Activated T-helper 9 cell treated with anti-CD3 and anti-CD28 coated beads, Interleukin-2, amount 50 U/mL, for 16 hours (primary cell): Measurements from ENCODE around the gene POLDIP2.
"Not testable (repeated sequence)": the region's sequence is repeated elsewhere in the genome, so short reads cannot be mapped to it uniquely, and the experiment has no call there.

Experiments used
- DNase-seq: peaks from one replicate; pipeline ENCODE4 v3.0.0-alpha.2; 2020; ENCODE audit warnings: low read depth

POLDIP2 gene

DNA sequence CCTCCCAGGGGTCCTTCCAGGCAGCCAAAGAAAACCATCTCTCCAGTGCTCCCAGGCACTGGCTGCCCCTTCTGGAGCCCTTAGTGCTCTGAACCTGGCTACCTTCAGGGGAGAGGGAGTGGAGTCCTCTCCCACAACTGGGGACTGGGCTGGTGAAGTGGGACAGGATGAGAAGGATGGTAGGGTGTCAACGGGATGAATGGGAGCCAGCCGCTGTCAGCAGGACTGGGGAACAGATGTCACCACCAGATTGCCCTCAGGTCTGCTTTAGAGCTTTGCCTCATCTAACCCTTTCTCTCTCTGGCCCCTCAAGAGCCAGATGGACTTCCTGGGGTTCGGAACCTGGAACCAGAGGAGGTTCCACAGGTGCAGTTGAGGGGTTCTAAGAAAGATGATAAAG lies 8.2 kb upstream of the POLDIP2 start:
- no peak for DNase-seq

DNA sequence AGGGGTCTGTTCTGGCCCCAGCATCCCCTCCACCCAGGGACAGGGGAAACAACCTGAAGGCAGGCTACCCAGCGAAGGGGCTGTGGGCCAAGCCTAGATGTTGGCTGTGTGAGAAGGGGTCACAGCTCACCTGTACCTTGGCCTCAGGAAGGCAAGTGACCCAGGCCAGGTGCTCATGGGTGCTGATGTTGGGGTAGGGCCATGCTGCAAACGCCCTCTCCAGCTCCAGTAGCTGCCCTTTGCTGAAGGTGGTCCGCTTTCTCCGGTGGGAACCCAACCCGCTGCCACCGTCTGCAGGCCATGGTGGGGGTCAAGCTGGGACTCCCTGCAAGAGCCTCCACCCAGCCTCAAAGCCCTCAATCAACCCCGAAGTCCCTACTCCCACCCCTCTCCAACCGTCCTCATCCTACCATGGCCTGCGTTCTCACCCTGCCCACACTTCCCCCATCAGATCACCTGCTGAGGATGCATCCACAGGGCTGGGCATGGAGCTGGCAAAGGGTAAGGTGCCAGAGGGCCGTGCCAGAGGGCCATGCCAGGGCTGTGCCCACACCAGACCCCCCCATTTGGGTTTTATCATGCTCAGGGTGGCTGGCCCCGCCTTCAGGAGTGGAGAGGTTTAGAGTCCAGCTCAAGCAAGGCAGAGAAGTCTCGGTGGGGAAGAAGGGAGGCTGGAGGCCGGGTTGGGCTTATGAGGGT lies 7.5 kb upstream of the POLDIP2 start, which contains the start of gene SEBOX:
Gene SEBOX, minus strand, starts transcription at position 535 of the 699 bp plus-strand sequence. Its CDS starts 48 bp downstream, at position 487.
- no peak for DNase-seq

DNA sequence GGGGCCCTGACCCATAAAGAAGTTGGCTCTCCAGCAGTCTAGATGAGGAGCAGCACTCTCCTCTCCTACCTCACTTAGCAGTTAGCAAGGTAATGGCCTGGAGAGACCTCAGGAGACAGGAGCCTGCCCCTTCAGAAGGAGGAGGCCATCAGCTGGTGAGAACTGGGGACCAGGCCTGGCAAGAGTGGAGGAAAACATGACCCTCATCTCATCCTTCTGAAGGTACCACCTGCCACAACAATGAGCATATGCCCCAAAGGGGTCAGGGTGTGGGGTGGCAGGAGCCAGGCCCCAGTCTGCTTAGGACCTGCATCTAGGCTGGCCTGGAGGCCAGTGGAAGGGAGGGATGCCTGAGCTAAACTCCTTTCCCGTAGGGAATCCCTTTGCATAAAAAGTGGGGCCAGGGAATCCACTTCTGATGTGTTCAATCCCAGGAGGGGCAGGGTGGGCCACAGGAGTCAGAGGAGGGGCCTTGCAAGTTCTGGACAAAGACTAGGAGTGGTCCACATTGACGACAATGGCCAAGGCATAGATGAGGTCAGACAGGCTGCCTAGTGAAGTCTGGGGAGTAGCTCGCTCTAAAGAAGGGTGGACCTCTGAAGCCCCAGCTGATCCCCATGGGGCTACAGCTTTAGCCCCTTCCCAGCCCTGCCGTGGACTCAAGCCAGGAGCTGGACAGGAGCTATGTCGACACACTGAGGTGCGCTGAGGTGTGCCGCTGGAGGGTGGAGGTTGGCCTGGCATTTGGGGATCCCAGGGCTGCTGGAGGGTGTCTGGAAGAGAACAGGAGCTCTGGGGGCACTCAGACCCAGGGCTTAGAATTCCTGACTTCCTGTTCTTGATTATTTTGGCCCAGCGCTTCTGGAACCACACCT lies 6.7 kb upstream of the POLDIP2 start:
- DNase-seq, result no peak

DNA sequence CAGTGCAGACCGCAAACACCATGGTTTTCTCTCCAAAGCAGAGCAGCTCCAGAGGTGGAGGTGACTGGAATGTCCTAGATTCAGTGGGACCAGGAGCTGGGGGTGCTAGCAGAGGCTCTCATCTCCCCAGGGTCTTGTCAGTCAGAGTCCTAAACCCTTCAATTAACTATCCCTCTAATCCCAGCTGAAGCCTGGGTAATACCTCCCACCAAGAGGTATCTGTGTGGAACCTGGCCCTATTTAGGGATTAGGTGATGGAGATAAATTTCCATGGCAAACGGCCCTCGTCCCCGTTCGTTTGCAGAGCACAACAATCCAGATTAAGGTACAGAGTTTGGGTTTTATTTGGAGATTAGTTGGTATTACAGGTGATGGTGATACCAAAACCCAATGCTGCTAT lies 5.9 kb upstream of the POLDIP2 start:
- DNase-seq, result no peak

DNA sequence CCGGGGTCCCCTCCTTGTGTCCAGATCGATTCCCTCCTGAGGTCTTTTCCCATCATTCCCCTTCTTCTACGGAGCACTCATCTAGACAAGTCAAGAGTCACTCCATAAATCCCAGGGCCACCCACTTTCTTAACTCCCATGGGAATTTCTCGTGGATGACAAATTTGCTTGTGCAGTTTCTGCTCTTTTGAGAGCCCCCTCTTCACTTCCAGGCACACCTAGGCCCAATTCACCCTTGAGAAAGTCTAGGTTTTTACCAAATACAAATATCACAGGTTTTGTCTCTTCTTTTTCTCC lies 522 bp upstream of the POLDIP2 start:
- no peak for DNase-seq

DNA sequence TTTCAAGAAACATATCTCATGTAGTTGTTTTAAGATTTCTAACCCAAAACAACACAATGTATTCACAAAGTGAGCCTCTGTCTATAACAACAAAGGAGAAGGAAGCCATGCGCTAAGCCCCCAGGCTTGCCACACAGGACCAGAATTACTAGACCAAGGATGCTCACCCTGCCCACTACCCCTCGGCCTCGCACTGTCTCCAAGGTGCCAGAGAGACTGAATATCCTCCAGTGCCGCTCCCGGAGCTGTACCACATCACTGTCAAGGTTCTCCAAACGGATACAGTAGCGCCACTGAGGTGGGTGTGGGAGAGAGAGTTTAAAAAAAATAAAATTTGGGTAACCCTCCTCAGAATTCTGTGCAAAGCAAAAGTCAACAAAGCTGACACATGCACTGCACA lies 7.1 kb downstream of the POLDIP2 start:
- DNase-seq, result no peak

DNA sequence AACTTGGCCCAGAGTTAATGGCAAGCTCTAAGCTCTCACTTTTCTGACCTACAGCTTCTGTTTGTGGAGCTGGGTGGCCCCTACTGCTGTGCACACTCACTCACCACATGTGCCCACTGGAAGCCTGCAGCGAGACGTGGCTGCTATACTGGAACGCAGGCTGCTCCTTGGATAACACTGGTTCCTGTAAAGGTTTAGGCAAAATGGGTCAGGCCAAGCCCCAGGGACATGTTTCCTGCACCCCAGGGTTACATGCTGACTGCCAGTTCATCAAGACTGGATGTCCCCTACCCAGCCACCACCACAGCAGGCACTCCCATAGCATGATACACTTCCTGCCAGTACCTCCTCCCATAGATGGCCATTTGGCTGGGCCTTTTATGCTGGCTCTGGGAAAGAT lies 8.3 kb downstream of the POLDIP2 start:
- no peak for DNase-seq

DNA sequence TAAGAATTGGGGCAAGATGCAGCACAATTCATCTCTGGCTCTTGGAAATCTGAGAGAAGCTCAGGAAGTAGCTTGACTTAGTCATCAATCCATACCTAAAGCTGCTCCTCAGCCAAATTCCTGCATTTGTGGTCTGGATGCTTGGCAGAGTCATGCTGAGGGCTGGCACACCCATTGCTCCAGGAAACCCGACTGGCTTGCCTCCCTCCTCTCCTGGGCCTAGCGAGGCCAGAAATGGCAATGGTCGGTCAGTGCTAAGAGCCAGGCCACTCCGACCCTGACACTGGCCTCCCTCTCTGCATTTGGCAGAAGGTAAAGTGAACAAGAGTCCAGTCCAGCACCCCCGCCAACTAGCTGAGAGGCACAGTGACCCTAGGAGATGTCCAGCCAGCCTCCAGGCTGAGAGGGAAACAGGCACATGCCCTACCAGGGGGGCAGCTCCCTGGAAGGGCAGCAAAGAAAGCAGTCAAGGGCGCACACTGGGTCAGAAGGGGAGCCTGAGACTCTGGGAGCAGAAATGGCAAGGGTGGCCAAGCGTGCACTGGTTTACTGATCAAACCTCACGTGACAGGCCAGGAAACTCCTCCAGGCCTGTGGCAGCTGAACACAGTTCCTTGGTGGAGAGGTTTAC lies 10.0 kb downstream of the POLDIP2 start:
- no peak for DNase-seq

DNA sequence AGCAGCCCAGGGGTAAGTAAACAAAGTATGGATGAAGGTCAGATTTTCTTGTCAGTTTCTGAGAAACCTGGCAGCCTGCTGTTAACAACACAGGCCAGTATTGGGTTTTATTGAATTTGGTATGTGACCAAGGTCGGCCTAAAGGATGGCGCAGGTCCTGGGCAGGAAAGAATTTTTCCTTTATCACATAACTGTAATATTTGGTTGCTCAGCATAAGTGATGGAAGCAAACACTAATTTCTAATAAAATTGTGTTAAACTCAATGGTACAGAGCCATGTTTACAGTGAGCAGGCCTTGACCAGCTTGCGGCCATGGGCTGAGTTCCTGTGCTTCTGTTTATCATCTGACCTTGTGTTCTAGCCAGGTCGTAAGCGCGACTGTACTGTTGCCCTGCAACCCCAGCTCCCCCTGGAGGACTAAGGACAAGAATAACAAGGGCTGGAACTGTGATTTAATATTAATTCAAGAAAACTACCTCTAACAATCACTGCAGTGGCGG lies 10.5 kb downstream of the POLDIP2 start:
- DNase-seq, result no peak

DNA sequence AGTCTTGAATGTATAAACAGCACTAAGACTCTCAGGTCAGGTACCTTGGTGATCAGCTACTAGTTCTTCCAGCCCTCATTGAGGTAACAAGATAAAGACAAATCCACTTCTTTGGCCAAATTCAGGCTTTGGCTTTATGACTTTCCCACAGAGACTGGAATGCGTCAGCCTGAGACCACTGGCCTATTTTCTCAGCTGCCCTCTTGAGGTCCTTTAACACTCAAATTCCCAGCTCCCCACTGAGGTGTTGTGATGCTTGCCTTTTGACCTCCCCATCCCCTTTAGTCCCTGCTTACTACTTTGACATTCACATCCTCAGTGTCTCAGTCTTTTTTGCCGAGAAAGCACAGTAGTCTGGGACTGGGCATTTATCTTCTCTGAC lies 11.1 kb downstream of the POLDIP2 start:
- no peak for DNase-seq

DNA sequence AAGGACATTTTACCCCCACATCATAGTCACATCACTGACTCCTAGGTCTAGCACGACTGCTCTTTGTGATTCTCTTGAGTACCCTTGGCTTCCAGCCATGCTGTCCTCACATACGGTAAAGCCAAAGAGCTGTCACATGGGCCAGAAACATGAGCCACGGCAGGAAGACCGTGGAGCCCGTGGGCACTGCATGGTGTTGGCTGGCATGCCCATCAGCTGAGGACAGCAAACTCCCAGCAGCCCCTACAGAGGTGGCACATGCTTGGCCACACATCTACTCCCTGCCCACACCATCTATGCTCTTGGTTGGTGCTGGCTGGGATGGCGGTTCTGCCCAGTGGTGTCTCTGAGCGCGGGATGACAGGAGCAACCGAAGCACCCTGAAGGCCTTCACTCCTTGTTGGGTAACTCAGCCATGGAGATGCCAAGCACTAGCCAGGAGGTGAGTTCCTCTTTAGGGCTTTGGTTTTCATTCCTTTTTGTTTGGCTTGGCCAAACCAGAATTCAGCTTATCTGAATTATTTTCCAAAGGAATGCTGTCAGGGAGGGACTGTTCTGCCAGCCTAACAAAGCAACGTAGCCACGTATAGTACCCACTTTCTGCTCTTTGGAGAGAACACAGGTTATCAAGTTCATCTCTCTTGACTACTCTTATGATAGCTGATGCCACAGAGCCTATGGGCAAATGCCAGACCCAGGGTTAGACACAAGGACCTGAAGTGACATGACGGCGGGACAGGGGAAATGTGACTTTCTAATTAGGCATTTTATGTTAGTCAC lies 11.7 kb downstream of the POLDIP2 start:
- DNase-seq, result no peak

DNA sequence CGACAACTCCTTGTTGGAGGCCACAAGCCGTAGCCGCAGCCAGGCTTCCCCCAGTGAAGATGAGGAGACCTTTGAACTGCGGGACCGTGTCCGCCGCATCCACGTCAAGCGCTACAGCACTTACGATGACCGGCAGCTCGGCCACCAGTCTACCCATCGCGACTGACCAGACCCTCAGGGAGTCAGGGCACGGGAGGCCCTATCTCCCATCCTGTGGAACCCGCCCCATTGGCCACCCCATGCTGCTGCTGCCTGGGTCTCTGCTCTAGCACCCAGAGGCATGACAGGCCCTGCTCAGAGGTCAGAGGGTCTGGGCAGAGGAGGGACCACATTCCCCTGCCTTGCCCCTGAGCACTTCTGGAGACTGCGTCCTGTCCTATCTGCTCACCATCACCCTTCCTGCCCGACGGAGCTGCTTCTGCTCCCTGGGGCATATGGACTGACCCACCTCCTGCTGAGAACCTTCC lies 12.9 kb downstream of the POLDIP2 start:
- DNase-seq, result no peak

DNA sequence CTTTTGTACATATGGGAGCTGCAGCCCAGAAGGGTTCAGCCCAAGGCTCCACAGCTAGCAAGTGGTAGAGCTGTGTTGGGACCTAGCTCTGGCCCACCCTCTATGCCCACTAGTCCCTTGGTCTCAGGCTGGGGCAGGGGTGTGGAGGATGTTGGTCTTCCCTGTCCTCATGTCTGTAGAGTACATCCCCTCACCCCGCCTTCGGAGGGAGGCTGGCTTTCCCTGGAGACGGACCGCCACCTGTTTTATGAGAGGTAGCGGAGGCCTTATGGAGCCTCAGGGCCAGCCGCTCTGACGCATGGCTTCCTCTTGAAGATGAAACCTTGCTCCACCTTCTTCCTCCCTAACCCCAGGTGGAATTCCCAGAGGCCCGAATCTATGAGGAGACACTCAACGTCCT lies 13.3 kb downstream of the POLDIP2 start:
- no peak for DNase-seq

DNA sequence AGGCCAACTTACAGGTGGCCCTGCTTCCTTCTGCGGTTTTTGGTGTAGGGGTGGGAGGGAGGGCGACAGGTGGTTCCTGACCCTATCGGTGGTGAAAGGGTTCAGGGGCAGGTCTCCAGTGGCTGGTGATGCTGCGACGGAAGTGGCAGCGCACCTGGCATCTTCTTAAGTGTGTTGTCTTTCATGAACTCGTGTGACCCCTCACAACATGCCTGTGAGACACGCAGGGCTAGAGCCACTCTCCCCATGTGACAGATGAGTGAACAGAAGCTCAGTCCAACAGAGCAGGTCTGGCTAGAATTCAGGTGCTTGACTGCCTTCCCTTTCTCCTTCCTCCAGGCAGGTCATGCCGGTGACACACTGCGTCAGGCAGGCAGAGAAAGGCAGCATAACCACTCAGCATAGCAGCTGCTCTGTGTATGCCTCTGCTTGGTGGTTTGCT lies 13.8 kb downstream of the POLDIP2 start:
- DNase-seq, result no peak

DNA sequence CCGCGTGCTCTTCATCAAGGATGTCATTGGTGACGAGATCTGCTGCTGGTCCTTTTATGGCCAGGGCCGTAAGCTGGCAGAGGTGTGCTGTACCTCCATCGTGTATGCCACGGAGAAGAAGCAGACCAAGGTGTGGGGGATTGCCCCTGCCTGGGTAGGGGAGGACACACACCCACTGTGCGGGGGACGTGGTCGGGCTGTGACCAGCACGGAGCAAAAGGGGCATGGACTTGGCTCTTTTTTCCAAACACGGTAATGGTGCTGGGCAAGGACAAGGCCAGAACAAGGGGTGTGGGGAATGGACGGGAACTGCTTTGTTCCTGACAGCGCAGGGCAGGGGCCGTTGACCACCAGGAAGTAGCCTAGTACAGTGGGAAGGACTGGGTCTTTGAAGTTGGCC lies 15.0 kb downstream of the POLDIP2 start:
- no peak for DNase-seq

DNA sequence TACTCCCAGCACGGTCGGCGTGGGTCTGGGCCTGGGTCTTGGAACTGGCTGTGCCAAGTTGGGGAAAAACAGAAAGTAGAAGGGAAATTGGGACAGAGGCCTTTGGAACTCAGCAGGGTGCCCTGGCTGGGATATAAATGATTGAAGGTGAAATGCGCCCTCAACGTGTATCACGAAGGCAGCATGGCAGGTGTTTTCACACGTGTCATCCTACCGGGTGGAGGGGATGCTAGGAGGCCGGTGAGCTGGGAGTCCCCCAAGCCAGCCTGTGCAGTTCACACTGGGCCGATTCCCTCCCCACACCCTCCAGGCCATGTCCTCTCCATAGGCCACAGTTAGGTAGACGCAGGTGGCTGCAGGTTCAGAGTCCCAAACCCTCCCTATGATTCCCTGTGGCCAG lies 15.8 kb downstream of the POLDIP2 start:
- DNase-seq, result no peak

DNA sequence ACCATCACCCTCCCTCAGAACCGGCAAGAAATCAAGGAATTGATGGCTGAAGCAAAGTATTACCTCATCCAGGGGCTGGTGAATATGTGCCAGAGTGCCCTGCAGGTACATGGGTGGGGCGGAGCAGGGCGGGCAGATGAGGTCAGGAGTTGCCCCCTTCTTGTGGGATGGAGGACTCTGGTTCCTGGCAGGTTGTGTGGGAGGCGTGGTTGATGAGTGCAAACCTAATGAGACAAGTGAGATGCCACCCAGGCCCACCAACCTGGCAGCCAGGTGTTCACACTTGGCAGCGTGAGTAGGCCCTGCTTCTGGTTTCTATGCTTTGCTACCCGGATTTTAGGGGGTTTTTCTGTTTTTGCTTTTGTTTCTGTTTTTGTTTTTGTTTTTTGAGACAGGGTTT lies 17.0 kb downstream of the POLDIP2 start:
- no peak for DNase-seq

DNA sequence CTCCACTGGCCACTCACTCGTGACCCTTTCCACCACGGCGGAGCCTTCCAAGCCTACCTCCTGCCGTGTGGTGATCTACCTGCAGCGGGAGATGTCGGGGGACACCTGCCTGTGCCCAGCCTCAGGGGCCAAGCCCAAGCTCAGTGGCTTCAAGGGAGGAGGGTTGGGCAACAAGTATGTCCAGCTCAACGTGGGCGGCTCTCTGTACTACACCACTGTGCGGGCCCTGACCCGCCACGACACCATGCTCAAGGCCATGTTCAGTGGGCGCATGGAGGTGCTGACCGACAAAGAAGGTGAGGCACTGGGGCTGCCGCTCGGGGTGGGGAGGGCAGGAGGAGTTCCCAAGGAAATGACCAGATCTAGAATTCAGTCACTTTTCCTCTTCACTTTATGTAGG lies 17.9 kb downstream of the POLDIP2 start:
- DNase-seq, result no peak

DNA sequence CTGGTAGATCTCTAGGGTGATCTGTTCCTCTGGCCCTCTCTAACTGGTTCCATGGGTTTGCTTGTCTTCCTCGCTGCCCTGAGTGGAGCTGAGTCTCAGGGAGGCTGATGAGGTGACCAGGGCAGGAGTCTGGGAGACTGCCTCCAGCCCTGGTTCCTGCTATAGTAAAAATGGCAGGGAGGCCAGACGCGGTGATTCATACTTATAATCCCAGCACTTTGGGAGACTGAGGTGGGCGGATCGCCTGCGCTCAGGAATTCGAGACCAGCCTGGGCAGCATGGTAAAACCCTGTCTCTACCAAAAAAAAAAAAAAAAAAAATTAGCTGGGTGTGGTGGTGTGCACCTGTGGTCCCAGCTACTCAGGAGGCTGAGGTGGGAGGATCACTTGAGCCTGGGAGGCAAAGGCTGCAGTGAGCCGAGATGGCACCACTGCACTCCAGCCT lies 18.5 kb downstream of the POLDIP2 start:
- DNase-seq, result not testable (repeated sequence)

DNA sequence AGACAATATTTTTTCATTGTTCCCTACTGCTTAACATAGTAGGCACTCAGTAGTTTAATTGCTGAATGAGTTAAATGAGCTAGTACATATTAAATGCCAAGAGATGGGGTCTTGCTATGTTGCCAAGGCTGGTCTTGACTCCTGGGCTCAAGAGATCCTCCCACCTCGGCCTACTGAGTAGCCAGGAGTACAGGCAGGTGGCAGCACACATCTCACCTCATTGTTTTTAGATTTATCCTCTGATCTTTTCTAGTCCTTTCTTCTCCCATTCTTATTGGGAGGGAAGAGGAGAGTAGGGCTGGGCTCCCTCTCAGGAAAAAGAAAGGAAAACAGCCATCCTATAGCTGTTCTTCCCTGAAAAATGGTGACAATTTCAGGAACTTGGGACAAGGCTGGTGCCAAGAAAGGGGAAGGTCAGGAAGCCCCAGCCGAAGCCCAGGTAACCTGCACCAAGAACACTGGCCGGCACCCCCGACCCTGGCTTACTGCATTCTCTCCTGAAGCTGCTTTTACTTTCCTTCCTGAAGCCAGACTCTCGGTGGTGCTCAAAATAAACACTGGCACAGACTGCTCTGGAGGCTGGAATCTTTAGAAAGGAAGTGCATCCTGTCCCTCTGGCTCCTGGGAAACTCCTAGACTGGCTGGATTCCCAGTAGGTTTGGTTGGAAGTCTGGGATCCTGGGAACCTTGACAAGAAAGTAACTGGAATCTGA lies 19.1 kb downstream of the POLDIP2 start:
- no peak for DNase-seq
